SK-N-SH treated with all-trans-retinoic acid at 6 μM for 48 hours (cell line): ENCODE measurements around the gene LRP3.
"Not testable (repeated sequence)": the region's sequence is repeated elsewhere in the genome, so short reads cannot be mapped to it uniquely, and the experiment has no call there.

ENCODE experiments used
- ATAC-seq: fragments of 200-7000 bp; cut with Tn5 transposase; 3 replicates; pipeline ENCODE4 v1.9.1; 2020; ENCODE audit warnings: mild to moderate bottlenecking, moderate library complexity
- ARNTL ChIP-seq: fragments of 450-650 bp; formaldehyde crosslinking; IDR thresholded peaks from 2 replicates; pipeline ENCODE4 v1.5.0; 2020; ENCODE audit warnings: low read depth, mild to moderate bottlenecking, moderate library complexity, borderline replicate concordance
- BACH2 ChIP-seq: fragments of 250-450 bp; sonication (Bioruptor Pico); IDR thresholded peaks from 2 replicates; pipeline ENCODE4 v1.9.0; 2021; ENCODE audit warnings: mild to moderate bottlenecking, borderline replicate concordance
- CSDC2 ChIP-seq: fragments of 250-450 bp; sonication (Bioruptor Pico); IDR thresholded peaks from 2 replicates; pipeline ENCODE4 v1.5.0; 2020; ENCODE audit warnings: mild to moderate bottlenecking, moderate library complexity
- CSRNP3 ChIP-seq: fragments of 250-450 bp; sonication (Bioruptor Pico); IDR thresholded peaks from 2 replicates; pipeline ENCODE4 v1.5.1; 2021; ENCODE audit warnings: mild to moderate bottlenecking, moderate library complexity
- GLIS3 ChIP-seq: fragments of 250-450 bp; sonication (Bioruptor Pico); IDR thresholded peaks from 2 replicates; pipeline ENCODE4 v1.5.0; 2020; ENCODE audit warnings: mild to moderate bottlenecking, moderate library complexity
- ISL1 ChIP-seq: fragments of 250-450 bp; sonication (Bioruptor Pico); IDR thresholded peaks from 2 replicates; pipeline ENCODE4 v2.1.2; 2022; ENCODE audit warnings: mild to moderate bottlenecking, moderate library complexity
- PATZ1 ChIP-seq: fragments of 250-450 bp; sonication (Bioruptor Pico); IDR thresholded peaks from 2 replicates; pipeline ENCODE4 v1.8.0; 2020; ENCODE audit warnings: mild to moderate bottlenecking, moderate library complexity, borderline replicate concordance
- PPARA ChIP-seq: fragments of 250-450 bp; sonication (Bioruptor Pico); IDR thresholded peaks from 2 replicates; pipeline ENCODE4 v1.5.0; 2020; ENCODE audit warnings: mild to moderate bottlenecking, borderline replicate concordance
- RARB ChIP-seq: fragments of 250-450 bp; sonication (Bioruptor Pico); IDR thresholded peaks from 2 replicates; pipeline ENCODE4 v1.8.0; 2021; ENCODE audit warnings: mild to moderate bottlenecking, moderate library complexity
- SNAI2 ChIP-seq: fragments of 250-450 bp; sonication (Bioruptor Pico); IDR thresholded peaks from 2 replicates; pipeline ENCODE4 v1.5.0; 2020; ENCODE audit warnings: mild to moderate bottlenecking, moderate library complexity
- TOX ChIP-seq: fragments of 250-450 bp; sonication (Bioruptor Pico); IDR thresholded peaks from 2 replicates; pipeline ENCODE4 v1.8.0; 2021; ENCODE audit warnings: mild to moderate bottlenecking, moderate library complexity, borderline replicate concordance
- TSHZ2 ChIP-seq: fragments of 250-450 bp; sonication (Bioruptor Pico); IDR thresholded peaks from 2 replicates; pipeline ENCODE4 v1.5.0; 2020; ENCODE audit warnings: mild to moderate bottlenecking, moderate library complexity
- ZC3H10 ChIP-seq: fragments of 250-450 bp; sonication (Bioruptor Pico); IDR thresholded peaks from 2 replicates; pipeline ENCODE4 v1.5.1; 2021; ENCODE audit warnings: mild to moderate bottlenecking, moderate library complexity
- ZFP3 ChIP-seq: fragments of 250-450 bp; sonication (Bioruptor Pico); IDR thresholded peaks from 2 replicates; pipeline ENCODE4 v1.5.0; 2020; ENCODE audit warnings: mild to moderate bottlenecking, moderate library complexity
- ZFP30 ChIP-seq: fragments of 450-650 bp; formaldehyde crosslinking; IDR thresholded peaks from 2 replicates; pipeline ENCODE4 v1.5.0; 2022; ENCODE audit warnings: mild to moderate bottlenecking, moderate library complexity
- ZNF565 ChIP-seq: fragments of 450-650 bp; formaldehyde crosslinking; conservative IDR thresholded peaks from 2 replicates; pipeline ENCODE4 v1.5.0; 2020; ENCODE audit warnings: low read depth, mild to moderate bottlenecking, moderate library complexity
- ZNF8 ChIP-seq: fragments of 450-650 bp; formaldehyde crosslinking; IDR thresholded peaks from 2 replicates; pipeline ENCODE4 v1.5.0; 2020; ENCODE audit warnings: mild to moderate bottlenecking, moderate library complexity
- TF ChIP-seq, protein P1 (sequence below): fragments of 250-450 bp; sonication (Bioruptor Pico); IDR thresholded peaks from 2 replicates; pipeline ENCODE4 v1.8.0; 2021; ENCODE audit warnings: low read depth, mild to moderate bottlenecking, moderate library complexity, borderline replicate concordance

Gene LRP3

DNA sequence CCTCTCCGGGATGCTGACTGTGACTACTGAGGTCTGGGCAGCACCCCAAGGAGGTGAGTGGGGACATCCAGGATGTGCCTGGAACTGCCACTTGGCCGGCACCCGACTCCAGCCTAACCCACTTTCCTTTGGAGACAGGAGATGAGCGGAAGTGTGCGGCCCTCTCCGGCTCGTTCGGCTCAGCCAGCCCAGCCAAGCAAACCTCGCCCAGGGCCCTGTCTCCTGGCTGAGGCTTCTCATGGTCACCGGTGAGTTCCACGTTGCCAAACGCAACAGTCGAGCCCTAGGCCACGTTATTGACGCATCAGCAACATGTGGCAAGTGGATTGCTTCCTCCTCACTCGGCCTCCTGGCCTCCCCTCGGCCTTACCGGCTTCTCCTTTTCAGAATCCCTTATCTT lies 26.0 kb downstream of the LRP3 start:
- ATAC-seq, result no peak
- TF ChIP-seq CSDC2 (CRISPR knock-in tag) (no peak), PATZ1 (CRISPR knock-in tag) (no peak), ISL1 (CRISPR knock-in tag) (no peak)

GRCh38 chr19:33220735-33221134 lies 26.6 kb downstream of the LRP3 start:
- TF ChIP-seq PPARA (CRISPR knock-in tag) (no peak), SNAI2 (CRISPR knock-in tag) (no peak)

GRCh38 chr19:33221638-33222037 lies 27.5 kb downstream of the LRP3 start:
- ATAC-seq, result no peak

More at GRCh38 chr19:33220735-33221134, 26.6 kb downstream of the LRP3 start:
- no peak for ATAC-seq

DNA sequence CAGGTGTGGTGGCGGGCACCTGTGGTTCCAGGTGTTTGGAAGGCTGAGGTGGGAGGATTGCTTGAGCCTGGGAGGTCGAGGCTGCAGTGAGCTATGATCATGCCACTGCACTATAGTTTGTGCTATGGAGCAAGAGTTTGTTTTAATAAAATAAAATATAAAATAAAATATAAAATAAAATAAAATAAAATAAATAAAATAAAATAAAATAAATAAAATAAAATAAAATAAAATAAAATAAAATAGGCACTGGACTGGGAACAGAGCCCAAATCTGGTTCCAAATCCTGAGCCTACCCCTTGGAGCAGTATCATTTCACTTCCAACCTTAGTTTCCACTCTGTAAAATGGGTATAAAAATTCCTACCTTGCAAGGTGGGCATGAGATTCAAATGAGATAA lies 28.1 kb downstream of the LRP3 start:
- not testable (repeated sequence) for ATAC-seq

More at GRCh38 chr19:33221638-33222037, 27.5 kb downstream of the LRP3 start:
- TF ChIP-seq ISL1 (CRISPR knock-in tag) (no peak), CSRNP3 (CRISPR knock-in tag) (no peak), BACH2 (CRISPR knock-in tag) (no peak), TOX (CRISPR knock-in tag) (no peak), TSHZ2 (CRISPR knock-in tag) (no peak), ARNTL (no peak), ZFP3 (CRISPR knock-in tag) (no peak), ZNF565 (CRISPR knock-in tag) (no peak), RARB (CRISPR knock-in tag) (no peak), PATZ1 (CRISPR knock-in tag) (no peak), ZNF8 (no peak), ZC3H10 (CRISPR knock-in tag) (no peak), ZFP30 (CRISPR knock-in tag) (no peak), GLIS3 (CRISPR knock-in tag) (no peak)

- ATAC-seq, result no peak
- TF ChIP-seq ZNF8 (no peak), ISL1 (CRISPR knock-in tag) (no peak), ZC3H10 (CRISPR knock-in tag) (no peak), SNAI2 (CRISPR knock-in tag) (no peak), TSHZ2 (CRISPR knock-in tag) (no peak), CSDC2 (CRISPR knock-in tag) (no peak)
- TF ChIP-seq, protein P1, sequence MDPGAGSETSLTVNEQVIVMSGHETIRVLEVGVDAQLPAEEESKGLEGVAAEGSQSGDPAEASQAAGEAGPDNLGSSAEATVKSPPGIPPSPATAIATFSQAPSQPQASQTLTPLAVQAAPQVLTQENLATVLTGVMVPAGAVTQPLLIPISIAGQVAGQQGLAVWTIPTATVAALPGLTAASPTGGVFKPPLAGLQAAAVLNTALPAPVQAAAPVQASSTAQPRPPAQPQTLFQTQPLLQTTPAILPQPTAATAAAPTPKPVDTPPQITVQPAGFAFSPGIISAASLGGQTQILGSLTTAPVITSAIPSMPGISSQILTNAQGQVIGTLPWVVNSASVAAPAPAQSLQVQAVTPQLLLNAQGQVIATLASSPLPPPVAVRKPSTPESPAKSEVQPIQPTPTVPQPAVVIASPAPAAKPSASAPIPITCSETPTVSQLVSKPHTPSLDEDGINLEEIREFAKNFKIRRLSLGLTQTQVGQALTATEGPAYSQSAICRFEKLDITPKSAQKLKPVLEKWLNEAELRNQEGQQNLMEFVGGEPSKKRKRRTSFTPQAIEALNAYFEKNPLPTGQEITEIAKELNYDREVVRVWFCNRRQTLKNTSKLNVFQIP, result no peak
- TF ChIP-seq, all 23 proteins: peak for 0
Observed at GRCh38 chr19:33224694-33225457, 30.7 kb downstream of the LRP3 start.
